ENCODE results near the gene CGB2. TPM values are rescaled to one million over a fixed set of nuclear protein-coding genes. Genes with fewer than 3 reads are reported as not detected.

CGB2 gene
- 0.20 to 0.61 TPM (median 0.21 TPM) in 3 of 5 replicates, not detected in the others for total RNA-seq (2022; extraction: Qiagen RNA extraction)

DNA sequence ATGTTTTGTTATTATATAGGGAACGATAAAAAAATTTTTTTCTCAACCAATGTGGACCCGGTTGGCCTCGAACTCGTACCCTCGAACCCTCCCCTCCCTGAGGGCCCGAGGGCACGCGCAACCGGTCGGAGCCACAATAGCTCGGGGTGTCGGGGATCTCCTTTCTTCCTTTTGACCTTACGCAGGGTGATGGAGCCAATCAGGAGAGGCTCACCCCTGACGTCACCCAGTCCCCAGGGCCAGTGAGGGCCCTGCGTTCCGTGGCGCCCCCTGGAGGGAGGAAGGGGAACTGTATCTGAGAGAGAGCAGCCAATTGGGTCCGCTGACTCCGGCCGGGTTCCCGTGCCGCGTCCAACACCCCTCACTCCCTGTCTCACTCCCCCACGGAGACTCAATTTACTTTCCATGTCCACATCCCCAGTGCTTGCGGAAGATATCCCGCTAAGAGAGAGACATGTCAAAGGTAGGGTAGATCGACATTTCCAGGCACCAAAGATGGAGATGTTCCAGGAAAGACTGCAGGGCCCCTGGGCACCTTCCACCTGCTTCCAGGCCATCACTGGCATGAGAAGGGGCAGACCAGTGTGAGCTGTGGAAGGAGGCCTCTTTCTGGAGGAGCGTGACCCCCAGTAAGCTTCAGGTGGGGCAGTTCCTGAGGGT, at the start of gene CGB2:
CGB2 (plus strand) TSS at position 249 of the 660 bp plus-strand sequence; CDS start at position 455, 206 bp downstream.

DNA sequence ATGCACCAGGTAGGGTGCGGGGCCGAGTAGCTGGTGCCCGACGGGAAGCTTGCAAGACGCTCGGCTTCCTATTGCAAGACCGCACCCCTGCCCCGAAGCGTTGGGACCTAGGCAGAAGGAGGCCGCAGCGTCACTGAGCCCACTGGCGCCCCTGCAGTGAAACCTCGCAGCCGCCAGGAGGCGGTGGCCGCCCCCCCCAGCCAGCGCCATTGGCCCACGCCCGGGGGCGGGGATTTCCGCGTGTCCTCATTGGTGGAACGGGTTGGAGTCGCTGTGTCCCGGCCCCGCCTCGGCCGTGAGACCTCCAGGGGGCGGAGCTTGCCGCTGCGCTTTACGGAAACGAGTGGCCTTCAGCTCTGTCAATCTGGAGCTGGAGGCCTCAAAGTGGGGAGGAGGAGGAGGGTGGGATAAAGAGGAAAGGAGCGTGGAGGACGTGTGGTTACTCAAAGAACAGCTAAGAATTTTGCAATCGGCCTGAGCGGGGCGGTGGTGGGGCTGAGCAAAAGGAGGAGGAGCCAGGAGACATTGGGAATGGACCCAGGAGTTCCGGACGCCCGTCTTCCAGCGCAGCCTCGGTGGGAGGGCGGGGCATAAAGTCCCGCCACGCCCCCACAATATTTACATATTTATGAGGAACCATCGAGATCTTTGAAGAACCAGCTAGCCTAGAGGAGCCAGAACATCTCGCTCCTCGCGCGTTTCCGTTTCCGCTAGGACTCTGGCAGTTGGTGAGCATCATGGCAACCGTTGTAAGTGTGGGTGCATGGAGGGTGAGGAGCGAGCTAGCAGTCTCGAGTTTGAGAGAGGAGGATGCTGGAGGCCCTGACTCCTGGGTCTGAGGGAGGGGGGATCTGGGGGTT, 38.3 kb upstream of the CGB2 start, which contains the start of the genes GYS1 and RUVBL2:
GYS1 (minus strand) TSS at position 135 of the 860 bp plus-strand sequence. CDS start 197 bp downstream, outside the sequence.
RUVBL2 (plus strand) TSS at position 713 of the 860 bp plus-strand sequence; CDS start at position 738, 25 bp downstream.

DNA sequence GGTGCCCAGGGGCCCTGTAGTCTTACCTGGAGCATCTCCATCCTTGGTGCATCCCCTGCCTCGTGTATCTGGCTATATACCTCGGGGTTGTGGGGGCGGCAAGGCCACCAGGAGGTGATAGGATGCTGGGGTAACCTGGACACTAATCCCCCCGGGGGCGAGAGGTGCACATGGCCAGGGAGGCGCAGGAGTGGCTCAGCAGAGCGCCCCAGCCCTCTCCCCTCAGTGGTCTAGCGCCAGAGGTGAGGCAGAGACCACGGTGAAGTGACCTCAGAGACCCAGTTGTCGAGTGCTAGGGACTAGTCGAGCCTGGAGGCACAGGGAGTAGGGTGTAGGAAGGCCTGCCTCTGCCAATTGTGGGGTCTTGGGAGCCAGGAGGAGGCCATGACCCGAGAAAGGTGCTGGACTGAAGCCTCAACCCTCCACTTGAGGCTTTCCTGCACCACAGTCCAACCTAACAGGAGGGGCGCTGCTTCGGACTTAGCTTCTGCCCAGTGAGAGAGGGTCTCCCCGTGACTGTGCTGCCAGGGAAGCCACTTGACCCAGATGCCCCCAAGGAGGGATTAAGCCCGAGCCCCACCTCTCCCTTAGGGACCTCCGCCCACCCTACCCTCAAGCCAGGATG, 14.5 kb upstream of the CGB2 start, which contains the start of gene LHB:
LHB (minus strand) TSS at position 51 of the 625 bp plus-strand sequence; CDS start at position 41, 10 bp downstream.

DNA sequence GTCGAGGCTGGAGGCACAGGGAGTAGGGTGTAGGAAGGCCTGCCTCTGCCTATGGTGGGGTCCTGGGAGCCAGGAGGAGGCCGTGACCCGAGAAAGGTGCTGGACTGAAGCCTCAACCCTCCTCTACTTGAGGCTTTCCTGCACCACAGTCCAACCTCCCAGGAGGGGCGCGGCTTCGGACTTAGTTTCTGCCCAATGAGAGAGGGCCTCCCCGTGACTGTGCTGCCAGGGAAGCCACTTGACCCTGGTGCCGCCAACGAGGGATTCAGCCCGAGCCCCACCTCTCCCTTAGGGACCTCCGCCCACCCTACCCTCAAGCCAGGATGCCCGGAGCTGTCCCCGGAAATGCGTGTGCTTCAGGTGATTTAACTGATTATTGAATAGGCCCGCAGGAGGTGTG, 7.5 kb upstream of the CGB2 start, which contains the start of gene CGB3:
CGB3 (minus strand) TSS at position 101 of the 400 bp plus-strand sequence. CDS start 362 bp downstream, outside the sequence.

DNA sequence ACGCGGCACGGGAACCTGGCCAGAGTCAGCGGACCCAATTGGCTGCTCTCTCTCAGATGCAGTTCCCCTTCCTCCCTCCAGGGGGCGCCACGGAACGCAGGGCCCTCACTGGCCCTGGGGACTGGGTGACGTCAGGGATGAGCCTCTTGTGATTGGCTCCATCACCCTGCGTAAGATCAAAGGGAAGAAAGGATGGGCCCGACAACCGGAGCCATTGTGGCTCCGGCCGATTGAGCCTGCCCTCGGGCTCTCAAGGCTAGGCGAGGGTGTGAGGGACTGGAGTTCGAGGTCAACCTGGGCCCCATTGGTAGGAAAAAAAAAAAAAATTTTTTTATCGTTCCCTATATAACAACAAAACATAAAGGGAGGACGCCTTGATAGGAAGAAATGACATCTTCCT, 5.1 kb downstream of the CGB2 start, which contains the start of gene CGB1:
CGB1 (minus strand) TSS at position 81 of the 400 bp plus-strand sequence. CDS start 184 bp downstream, outside the sequence.

DNA sequence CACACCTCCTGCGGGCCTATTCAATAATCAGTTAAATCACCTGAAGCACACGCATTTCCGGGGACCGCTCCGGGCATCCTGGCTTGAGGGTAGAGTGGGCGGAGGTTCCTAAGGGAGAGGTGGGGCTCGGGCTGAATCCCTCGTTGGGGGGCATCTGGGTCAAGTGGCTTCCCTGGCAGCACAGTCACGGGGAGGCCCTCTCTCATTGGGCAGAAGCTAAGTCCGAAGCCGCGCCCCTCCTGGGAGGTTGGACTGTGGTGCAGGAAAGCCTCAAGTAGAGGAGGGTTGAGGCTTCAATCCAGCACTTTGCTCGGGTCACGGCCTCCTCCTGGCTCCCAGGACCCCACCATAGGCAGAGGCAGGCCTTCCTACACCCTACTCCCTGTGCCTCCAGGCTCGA, 11.9 kb downstream of the CGB2 start, which contains the start of gene CGB5:
CGB5 (plus strand) TSS at position 301 of the 400 bp plus-strand sequence. CDS start 362 bp downstream, outside the sequence.

DNA sequence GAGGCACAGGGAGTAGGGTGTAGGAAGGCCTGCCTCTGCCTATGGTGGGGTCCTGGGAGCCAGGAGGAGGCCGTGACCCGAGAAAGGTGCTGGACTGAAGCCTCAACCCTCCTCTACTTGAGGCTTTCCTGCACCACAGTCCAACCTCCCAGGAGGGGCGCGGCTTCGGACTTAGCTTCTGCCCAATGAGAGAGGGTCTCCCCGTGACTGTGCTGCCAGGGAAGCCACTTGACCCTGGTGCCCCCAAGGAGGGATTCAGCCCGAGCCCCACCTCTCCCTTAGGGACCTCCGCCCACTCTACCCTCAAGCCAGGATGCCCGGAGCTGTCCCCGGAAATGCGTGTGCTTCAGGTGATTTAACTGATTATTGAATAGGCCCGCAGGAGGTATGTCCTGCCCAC, 17.3 kb downstream of the CGB2 start, which contains the start of gene CGB8:
CGB8 (minus strand) TSS at position 101 of the 400 bp plus-strand sequence. CDS start 372 bp downstream, outside the sequence.

DNA sequence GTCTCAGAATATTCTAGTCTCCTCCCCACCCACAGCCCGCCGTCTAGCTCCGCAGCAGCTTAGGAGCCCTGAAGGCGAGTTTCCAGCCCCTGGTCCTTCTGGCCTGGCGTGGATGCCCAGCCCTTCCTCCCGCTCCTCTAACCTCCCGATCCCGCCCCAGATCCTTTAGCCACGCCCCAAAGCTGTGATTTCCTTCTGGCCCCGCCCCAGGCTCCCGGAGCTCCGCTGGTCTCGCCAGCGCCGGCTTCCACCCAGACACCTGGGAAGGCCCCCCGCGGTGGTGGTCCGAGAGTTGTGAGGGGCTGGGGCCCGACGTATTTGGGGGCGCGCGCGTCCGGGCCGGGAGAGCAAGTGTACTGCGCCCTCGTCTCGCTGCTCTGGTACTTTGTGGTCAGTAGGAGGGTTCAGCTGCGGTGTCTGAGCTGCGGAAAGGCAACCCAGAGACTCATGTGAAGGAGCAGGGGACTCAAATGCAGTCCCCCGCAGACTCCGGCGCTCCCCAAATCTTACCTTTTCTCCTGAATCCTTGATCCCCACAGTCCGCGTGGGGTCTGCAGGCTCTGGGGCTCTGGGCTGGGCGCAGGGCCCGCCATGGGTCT, 26.0 kb downstream of the CGB2 start, which contains the start of gene CGB7:
CGB7 (minus strand) TSS at position 114 of the 599 bp plus-strand sequence. CDS start 2,374 bp downstream, outside the sequence.

DNA sequence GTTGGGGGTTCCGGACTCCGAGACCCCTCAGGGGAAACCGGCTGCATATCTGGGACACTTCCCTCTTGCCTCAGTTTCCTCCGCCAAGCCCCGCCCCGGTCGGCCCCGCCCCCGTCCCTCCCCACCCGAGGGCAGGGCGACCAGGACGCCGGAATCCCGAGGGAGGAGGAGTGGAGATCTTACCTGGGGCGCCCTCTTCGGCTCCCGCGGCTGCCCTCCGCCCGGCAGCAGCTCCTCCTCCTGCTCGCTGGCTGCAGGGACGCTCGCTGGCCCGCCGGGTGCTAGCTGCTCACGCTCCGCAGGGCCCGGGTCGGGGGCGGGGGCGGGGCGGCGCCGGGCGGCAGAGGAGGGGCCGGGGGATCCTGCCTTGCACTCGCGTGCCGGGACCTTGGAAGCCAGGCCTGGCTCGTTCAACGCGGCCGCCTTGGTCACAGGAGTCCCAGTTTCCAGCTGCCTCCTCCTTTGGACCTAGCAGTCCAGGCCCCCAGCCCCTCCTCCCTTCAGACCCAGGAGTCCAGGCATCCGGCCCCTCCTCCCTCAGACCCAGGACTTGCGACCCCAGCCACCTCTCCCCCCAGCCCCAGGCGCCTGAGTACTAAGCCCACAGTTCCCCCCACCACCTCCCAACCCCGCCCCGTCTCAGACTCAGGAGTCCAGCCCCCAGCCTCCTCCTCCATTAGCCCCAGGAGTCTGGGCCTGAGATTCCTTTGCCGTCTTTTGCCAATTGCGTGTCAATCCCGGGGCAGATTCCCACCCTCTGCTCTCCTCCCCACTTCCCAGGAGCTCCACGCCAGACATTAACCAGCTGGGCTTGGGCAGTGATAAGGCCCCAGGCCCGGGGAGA, 33.3 kb downstream of the CGB2 start, which contains the start of gene NTF4:
NTF4 (minus strand) TSS at position 51 of the 844 bp plus-strand sequence. CDS start 2,821 bp downstream, outside the sequence.

Other genes with a start within 250 kb of the CGB2 start
- gene BCAT2, start 220.9 kb upstream of the CGB2 start, total RNA-seq (2022; extraction: Qiagen RNA extraction), result 50.3 to 63.4 TPM (median 60.0 TPM) in 5 replicates
- 12.0 to 17.2 TPM (median 13.8 TPM) in 5 replicates for gene HSD17B14, start 195.4 kb upstream of the CGB2 start, total RNA-seq (2022; extraction: Qiagen RNA extraction)
- gene PLEKHA4, start 163.3 kb upstream of the CGB2 start, total RNA-seq (2022; extraction: Qiagen RNA extraction), result 1.2 to 1.9 TPM (median 1.3 TPM) in 5 replicates
- gene PPP1R15A, start 159.5 kb upstream of the CGB2 start, total RNA-seq (2022; extraction: Qiagen RNA extraction), result 74.1 to 126 TPM (median 95.1 TPM) in 5 replicates
- not detected in 5 replicates for gene TULP2, start 133.1 kb upstream of the CGB2 start, total RNA-seq (2022; extraction: Qiagen RNA extraction)
- 189 to 243 TPM (median 200 TPM) in 5 replicates for gene NUCB1, start 131.6 kb upstream of the CGB2 start, total RNA-seq (2022; extraction: Qiagen RNA extraction)
- gene DHDH, start 98.2 kb upstream of the CGB2 start, total RNA-seq (2022; extraction: Qiagen RNA extraction), result 0.60 to 1.7 TPM (median 1.6 TPM) in 5 replicates
- gene BAX, start 77.0 kb upstream of the CGB2 start, total RNA-seq (2022; extraction: Qiagen RNA extraction), result 294 to 372 TPM (median 330 TPM) in 5 replicates
- gene FTL, start 66.6 kb upstream of the CGB2 start, total RNA-seq (2022; extraction: Qiagen RNA extraction), result 16,127 to 23,622 TPM (median 17,895 TPM) in 5 replicates
- gene GYS1, start 38.6 kb upstream of the CGB2 start, total RNA-seq (2022; extraction: Qiagen RNA extraction), result 17.4 to 22.0 TPM (median 20.9 TPM) in 5 replicates
- gene RUVBL2, start 38.0 kb upstream of the CGB2 start, total RNA-seq (2022; extraction: Qiagen RNA extraction), result 208 to 255 TPM (median 214 TPM) in 5 replicates
- gene LHB, start 14.8 kb upstream of the CGB2 start, total RNA-seq (2022; extraction: Qiagen RNA extraction), result not detected in 5 replicates
- 0.18 TPM in 1 of 5 replicates, not detected in the others for gene CGB3, start 7.6 kb upstream of the CGB2 start, total RNA-seq (2022; extraction: Qiagen RNA extraction)
- not detected in 5 replicates for gene CGB1, start 5.0 kb downstream of the CGB2 start, total RNA-seq (2022; extraction: Qiagen RNA extraction)
- gene CGB5, start 12.0 kb downstream of the CGB2 start, total RNA-seq (2022; extraction: Qiagen RNA extraction), result 0.21 to 0.49 TPM (median 0.23 TPM) in 5 replicates
- gene CGB8, start 17.2 kb downstream of the CGB2 start, total RNA-seq (2022; extraction: Qiagen RNA extraction), result 1.4 to 3.7 TPM (median 2.8 TPM) in 5 replicates
- gene CGB7, start 25.9 kb downstream of the CGB2 start, total RNA-seq (2022; extraction: Qiagen RNA extraction), result 0.48 to 0.82 TPM (median 0.67 TPM) in 5 replicates
- gene NTF4, start 32.9 kb downstream of the CGB2 start, total RNA-seq (2022; extraction: Qiagen RNA extraction), result 0.24 to 0.99 TPM (median 0.45 TPM) in 5 replicates
- gene KCNA7, start 40.8 kb downstream of the CGB2 start, total RNA-seq (2022; extraction: Qiagen RNA extraction), result not detected in 5 replicates
- 306 to 331 TPM (median 309 TPM) in 5 replicates for gene SNRNP70, start 53.6 kb downstream of the CGB2 start, total RNA-seq (2022; extraction: Qiagen RNA extraction)
- 4.7 to 7.9 TPM (median 6.9 TPM) in 5 replicates for gene LIN7B, start 82.5 kb downstream of the CGB2 start, total RNA-seq (2022; extraction: Qiagen RNA extraction)
- 1.1 to 1.9 TPM (median 1.7 TPM) in 5 replicates for gene C19orf73, start 87.3 kb downstream of the CGB2 start, total RNA-seq (2022; extraction: Qiagen RNA extraction)
- gene PPFIA3, start 87.7 kb downstream of the CGB2 start, total RNA-seq (2022; extraction: Qiagen RNA extraction), result 4.7 to 8.1 TPM (median 7.0 TPM) in 5 replicates
- 0.03 TPM in 1 of 5 replicates, not detected in the others for gene HRC, start 123.5 kb downstream of the CGB2 start, total RNA-seq (2022; extraction: Qiagen RNA extraction)
- 8.2 to 10.2 TPM (median 9.6 TPM) in 5 replicates for gene TRPM4, start 125.9 kb downstream of the CGB2 start, total RNA-seq (2022; extraction: Qiagen RNA extraction)

All from A549 treated with Hydrocortisone at 1 μM for 4 hours (cell line).